Panc1 (cell line): ENCODE measurements around the gene CLP1.

Source experiments
- POLR2AphosphoS5 ChIP-seq: IDR thresholded peaks from 2 replicates; pipeline ENCODE4 v1.6.1; 2012; ENCODE audit warnings: mild to moderate bottlenecking, low read depth, low read length, moderate library complexity
- SIN3A ChIP-seq: IDR thresholded peaks from 2 replicates; pipeline ENCODE4 v1.6.1; 2012; ENCODE audit warnings: low read depth, mild to moderate bottlenecking, low read length, moderate library complexity, borderline replicate concordance; ENCODE audit not compliant: insufficient read depth
- TF ChIP-seq, protein P1 (sequence below): fragments of 450-650 bp; IDR thresholded peaks from 2 replicates; pipeline ENCODE4 v1.5.1; 2017; ENCODE audit warnings: mild to moderate bottlenecking

DNA sequence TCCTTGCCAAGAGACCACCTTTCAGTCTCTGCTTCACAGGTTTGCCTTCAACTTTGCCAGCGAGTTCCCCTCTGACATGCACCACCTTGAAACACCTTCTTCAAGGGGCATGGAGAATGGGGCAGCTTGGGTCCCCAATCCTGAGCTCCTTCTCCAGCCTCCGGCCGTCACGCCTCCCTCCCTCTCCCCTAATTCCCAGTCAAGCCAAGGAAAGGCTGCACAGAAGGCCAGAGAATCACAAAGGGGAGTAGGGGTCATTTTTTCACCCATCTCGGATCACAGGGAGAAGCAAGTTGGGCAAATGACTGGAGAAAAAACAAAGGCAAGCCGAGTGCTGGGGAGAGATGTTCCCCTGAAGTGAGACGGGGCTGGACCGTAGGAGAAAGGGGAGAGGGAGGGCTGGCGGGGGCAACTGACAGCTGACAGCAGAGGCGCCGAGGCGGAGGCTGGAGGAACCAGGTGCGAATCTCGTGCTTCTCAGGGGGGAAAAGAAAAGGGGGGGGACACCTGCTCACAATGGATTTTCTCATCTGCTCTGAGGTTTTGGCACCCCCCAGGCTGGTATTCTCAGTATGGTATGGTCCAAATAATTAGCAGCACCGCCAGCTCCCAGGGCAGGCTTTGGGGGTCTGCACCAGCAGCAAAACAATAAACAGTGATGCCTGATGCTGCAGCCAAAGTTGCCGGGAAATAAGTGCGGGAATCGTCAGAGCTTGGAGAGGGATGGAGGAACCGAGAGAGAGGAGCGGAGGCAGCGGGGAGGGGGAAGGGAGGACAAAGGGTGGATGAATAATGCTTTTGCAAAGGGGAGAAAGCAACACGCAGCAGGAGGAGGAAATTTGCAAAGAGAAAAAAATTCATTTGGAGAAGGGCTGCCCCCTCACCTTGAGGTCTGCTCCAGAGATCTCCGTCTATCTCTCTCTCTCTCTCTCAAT, 8.5 kb upstream of the CLP1 start:
- TF ChIP-seq POLR2AphosphoS5 = no peak
- no peak for TF ChIP-seq SIN3A
- TF ChIP-seq, protein P1, sequence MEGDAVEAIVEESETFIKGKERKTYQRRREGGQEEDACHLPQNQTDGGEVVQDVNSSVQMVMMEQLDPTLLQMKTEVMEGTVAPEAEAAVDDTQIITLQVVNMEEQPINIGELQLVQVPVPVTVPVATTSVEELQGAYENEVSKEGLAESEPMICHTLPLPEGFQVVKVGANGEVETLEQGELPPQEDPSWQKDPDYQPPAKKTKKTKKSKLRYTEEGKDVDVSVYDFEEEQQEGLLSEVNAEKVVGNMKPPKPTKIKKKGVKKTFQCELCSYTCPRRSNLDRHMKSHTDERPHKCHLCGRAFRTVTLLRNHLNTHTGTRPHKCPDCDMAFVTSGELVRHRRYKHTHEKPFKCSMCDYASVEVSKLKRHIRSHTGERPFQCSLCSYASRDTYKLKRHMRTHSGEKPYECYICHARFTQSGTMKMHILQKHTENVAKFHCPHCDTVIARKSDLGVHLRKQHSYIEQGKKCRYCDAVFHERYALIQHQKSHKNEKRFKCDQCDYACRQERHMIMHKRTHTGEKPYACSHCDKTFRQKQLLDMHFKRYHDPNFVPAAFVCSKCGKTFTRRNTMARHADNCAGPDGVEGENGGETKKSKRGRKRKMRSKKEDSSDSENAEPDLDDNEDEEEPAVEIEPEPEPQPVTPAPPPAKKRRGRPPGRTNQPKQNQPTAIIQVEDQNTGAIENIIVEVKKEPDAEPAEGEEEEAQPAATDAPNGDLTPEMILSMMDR = no peak
